Measurements from ENCODE around the gene EHD2. TPM values are rescaled to one million over a fixed set of nuclear protein-coding genes. Genes with fewer than 3 reads are reported as not detected.
A peak's percentile ranks its signal among the peaks of the same experiment; 100 is the strongest.

EHD2 gene
- total RNA-seq, 2 donors from 2014 or later = 48.7 to 83.2 TPM

- Histone ChIP-seq H3K36me3 (peaks cover 7 to 22% of the 10 kb centered on the region in 2 donors), H3K27ac (no peak overlapping the region), H3K9me3 (no peaks in the 10 kb centered on the region), H3K4me1 (replicated peaks) (no peaks in the 10 kb centered on the region), H3K27me3 (replicated peaks; ENCODE audit: insufficient read depth) (no peaks in the 10 kb centered on the region), H3K4me3 (no peak overlapping the region)
- 90% methylated on average over 8 of the region's 8 CpGs for WGBS
- intact Hi-C loops (cut with DNase I) = loop anchor here (2.0 to 5.0 kb wide), 4 partner anchors 32 to 184 kb away; no protein-coding TSS in a partner anchor
- no peak for DNase-seq (ENCODE audit: low spot score)
- TF ChIP-seq POLR2A (IDR thresholded peaks at IDR 0.05) = no peak
These were observed 16.6 kb upstream of the EHD2 start for GRCh38 chr19:47696635-47697034.

DNA sequence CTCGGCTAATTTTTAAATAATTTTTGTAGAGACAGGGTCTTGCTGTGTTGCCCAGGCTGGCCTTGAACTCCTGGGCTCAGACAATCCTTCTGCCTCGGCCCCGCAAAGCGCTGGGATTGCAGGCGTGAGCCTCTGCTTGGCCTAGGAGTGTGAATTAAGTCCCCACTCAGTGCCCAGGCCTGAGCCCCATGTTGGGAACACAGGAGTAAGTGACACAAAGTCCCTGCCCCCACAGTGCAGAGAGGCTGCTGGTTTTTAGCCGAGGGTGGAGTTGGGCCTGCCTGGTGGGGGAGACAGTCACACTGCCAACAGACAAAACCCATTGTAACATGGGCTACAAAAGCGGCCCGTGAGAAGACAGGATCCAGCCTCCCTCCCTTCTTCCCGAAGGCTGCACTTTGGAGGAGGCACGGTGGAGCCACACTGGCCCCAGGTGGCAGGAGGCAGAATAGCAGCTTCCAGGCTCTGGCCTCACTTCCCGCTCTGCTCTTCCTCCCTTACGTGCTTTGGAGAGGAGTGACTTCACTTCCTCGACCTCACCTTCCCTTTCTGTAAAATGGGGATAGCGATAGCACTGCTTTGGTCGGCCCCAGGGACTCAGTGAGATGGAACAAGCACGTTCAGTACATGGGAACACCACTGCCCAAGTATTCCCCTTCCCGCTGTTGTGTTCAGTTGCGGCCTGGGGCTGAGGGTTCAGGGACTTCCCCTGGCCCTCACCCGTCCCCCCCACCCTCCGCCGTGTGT, 15.2 kb upstream of the EHD2 start:
- H3K27ac ChIP-seq = peak overlapping the region; percentile 61 to 71
- H3K36me3 ChIP-seq = peaks cover 7 to 28% of the 10 kb centered on the region in 2 donors
- TF ChIP-seq POLR2AphosphoS5 (IDR thresholded peaks at IDR 0.05) = peak; percentile 85
- TF ChIP-seq, protein P1, sequence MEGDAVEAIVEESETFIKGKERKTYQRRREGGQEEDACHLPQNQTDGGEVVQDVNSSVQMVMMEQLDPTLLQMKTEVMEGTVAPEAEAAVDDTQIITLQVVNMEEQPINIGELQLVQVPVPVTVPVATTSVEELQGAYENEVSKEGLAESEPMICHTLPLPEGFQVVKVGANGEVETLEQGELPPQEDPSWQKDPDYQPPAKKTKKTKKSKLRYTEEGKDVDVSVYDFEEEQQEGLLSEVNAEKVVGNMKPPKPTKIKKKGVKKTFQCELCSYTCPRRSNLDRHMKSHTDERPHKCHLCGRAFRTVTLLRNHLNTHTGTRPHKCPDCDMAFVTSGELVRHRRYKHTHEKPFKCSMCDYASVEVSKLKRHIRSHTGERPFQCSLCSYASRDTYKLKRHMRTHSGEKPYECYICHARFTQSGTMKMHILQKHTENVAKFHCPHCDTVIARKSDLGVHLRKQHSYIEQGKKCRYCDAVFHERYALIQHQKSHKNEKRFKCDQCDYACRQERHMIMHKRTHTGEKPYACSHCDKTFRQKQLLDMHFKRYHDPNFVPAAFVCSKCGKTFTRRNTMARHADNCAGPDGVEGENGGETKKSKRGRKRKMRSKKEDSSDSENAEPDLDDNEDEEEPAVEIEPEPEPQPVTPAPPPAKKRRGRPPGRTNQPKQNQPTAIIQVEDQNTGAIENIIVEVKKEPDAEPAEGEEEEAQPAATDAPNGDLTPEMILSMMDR (IDR thresholded peaks at IDR 0.05) = peak; percentile 87 to 99 (median 94)
- no peak for TF ChIP-seq POLR2A (IDR thresholded peaks at IDR 0.05)
- 41% methylated on average over 20 of the region's 21 CpGs for WGBS
- peak; percentile 73 for DNase-seq (ENCODE audit: low spot score)
- no peaks in the 10 kb centered on the region for H3K4me1 ChIP-seq (replicated peaks)
- no peaks in the 10 kb centered on the region for H3K9me3 ChIP-seq
- intact Hi-C loops (cut with DNase I) = loop anchor here (2.0 to 5.0 kb wide), 5 partner anchors 33 to 261 kb away; no protein-coding TSS in a partner anchor
- no peaks in the 10 kb centered on the region for H3K27me3 ChIP-seq (replicated peaks; ENCODE audit: insufficient read depth)
- no peak overlapping the region for H3K4me3 ChIP-seq

DNA sequence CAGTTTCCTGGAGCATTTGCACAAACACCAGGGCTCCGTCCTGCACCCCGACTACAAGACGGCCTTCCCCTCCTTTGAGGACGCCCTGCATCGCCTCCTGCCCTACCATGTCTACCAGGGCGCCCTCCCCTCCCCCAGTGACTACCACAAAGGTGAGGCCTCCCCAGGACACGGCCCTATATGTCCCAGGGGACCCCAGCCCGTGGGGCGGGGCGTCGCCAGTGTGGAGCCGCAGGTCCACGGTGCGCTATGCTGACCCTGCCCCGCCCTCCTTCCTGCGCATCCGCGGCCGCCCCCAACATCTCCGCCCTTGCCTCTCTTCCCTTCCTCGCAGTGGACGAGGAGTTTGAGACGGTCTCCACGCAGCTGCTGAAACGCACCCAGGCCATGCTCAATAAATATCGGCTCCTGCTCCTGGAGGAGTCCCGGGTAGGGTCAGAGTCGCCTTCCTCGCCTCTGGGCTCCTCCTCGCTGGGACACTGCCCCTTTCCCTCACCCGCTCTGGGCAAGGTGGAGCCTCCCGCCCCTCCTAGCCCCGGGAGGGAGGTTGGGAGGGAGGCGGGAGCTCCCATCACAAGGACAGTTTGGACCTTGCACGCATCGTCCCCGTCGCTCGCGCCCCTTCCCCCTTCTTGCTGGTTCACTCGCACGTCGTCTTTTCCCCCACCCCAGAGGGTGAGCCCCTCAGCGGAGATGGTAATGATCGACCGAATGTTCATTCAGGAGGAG, 14.4 kb upstream of the EHD2 start:
- H3K9me3 ChIP-seq = no peaks in the 10 kb centered on the region
- WGBS = 90% methylated on average over 46 of the region's 46 CpGs
- DNase-seq (ENCODE audit: low spot score) = no peak
- no peaks in the 10 kb centered on the region for H3K27me3 ChIP-seq (replicated peaks; ENCODE audit: insufficient read depth)
- no peak overlapping the region for H3K27ac ChIP-seq
- intact Hi-C loops (cut with DNase I) = loop anchor here (2.0 to 5.0 kb wide), 4 partner anchors 86 to 262 kb away; no protein-coding TSS in a partner anchor
- no peak overlapping the region for H3K4me3 ChIP-seq
- peaks cover 7 to 28% of the 10 kb centered on the region in 2 donors for H3K36me3 ChIP-seq
- H3K4me1 ChIP-seq (replicated peaks) = no peaks in the 10 kb centered on the region
- TF ChIP-seq POLR2A (IDR thresholded peaks at IDR 0.05) (no peak), POLR2AphosphoS5 (IDR thresholded peaks at IDR 0.05) (no peak)
- TF ChIP-seq, protein P1 (IDR thresholded peaks at IDR 0.05) = no peak

GRCh38 chr19:47699360-47699917, 13.8 kb upstream of the EHD2 start:
- 52% methylated on average over 9 of the region's 9 CpGs for WGBS
- Histone ChIP-seq H3K27me3 (replicated peaks; ENCODE audit: insufficient read depth) (no peaks in the 10 kb centered on the region), H3K27ac (no peak overlapping the region), H3K9me3 (no peaks in the 10 kb centered on the region), H3K4me3 (no peak overlapping the region), H3K36me3 (peaks cover 7 to 28% of the 10 kb centered on the region in 2 donors), H3K4me1 (replicated peaks) (no peaks in the 10 kb centered on the region)
- TF ChIP-seq POLR2AphosphoS5 (IDR thresholded peaks at IDR 0.05) = no peak
- TF ChIP-seq, protein P1 (IDR thresholded peaks at IDR 0.05) = peak; percentile 47 to 72 (median 58)
- intact Hi-C loops (cut with DNase I) = loop anchor here (2.0 to 5.0 kb wide), 4 partner anchors 87 to 263 kb away; no protein-coding TSS in a partner anchor
- no peak for DNase-seq (ENCODE audit: low spot score)
